Measurements from ENCODE around the gene ATRIP.

DNA sequence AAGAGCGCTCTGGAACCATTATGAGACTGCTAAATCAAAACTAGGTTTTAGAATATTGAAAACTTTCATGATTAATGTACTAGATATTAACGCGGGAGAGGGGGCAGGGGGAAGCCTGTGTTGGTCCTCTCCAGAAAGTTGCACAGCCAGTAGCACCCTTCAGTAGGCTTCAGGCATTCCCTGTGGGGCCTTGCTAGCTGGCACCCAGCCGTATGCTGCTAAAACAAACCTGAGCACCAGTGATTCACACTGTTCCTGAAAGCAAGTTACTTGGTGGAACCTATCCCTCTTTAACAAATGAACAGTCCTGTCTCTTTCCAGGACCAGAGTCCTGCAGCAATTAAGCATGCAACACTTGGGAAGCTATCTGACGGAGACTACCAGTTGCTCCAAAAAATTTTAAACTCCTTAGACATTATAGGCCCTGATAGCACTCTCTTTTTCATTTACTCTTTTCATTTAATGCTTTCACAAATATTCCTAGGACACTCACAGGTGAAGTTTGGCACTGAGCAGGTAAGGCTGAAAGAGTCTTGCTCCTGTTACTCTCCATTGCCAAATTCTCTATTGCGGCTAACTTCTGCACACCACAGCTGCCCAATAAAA is 1.2 kb upstream of the ATRIP start:
- no peak for TF ChIP-seq POLR2A (IDR thresholded peaks at IDR 0.05)
- TF ChIP-seq, protein P1, sequence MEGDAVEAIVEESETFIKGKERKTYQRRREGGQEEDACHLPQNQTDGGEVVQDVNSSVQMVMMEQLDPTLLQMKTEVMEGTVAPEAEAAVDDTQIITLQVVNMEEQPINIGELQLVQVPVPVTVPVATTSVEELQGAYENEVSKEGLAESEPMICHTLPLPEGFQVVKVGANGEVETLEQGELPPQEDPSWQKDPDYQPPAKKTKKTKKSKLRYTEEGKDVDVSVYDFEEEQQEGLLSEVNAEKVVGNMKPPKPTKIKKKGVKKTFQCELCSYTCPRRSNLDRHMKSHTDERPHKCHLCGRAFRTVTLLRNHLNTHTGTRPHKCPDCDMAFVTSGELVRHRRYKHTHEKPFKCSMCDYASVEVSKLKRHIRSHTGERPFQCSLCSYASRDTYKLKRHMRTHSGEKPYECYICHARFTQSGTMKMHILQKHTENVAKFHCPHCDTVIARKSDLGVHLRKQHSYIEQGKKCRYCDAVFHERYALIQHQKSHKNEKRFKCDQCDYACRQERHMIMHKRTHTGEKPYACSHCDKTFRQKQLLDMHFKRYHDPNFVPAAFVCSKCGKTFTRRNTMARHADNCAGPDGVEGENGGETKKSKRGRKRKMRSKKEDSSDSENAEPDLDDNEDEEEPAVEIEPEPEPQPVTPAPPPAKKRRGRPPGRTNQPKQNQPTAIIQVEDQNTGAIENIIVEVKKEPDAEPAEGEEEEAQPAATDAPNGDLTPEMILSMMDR (IDR thresholded peaks at IDR 0.05) = no peak

All from heart left ventricle (tissue), 13 donors.